COLO829 (cell line): ENCODE data around the gene SPRY4.
"Not testable (repeated sequence)": the region's sequence is repeated elsewhere in the genome, so short reads cannot be mapped to it uniquely, and the experiment has no call there.

Source experiments
- DNase-seq: peaks from one replicate; pipeline ENCODE4 v3.0.0; 2012; ENCODE audit warnings: low spot score

SPRY4 gene

GRCh38 chr5:142334538-142334937, 9.7 kb upstream of the SPRY4 start:
- no peak for DNase-seq

DNA sequence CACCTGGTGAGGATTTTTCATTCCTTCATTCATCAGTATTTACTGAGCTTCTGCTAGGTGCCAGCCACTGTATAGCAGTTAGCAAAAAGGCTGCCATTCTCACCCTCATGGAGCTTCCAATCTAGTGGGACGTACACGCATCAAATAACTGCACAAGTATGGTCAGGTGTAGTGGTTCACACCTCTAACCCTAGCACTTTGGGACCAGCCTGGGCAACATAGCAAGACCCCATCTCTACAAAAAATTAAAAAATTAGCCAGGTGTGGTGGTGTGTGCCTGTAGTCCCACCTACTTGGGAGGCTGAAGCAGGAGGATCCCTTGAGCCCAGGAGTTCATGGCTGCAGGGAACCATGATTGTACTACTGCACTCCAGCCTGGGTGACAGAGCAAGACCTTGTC, 8.9 kb upstream of the SPRY4 start:
- DNase-seq: not testable (repeated sequence)

- DNase-seq: no peak
Observed at GRCh38 chr5:142330444-142330843, 5.6 kb upstream of the SPRY4 start.

DNA sequence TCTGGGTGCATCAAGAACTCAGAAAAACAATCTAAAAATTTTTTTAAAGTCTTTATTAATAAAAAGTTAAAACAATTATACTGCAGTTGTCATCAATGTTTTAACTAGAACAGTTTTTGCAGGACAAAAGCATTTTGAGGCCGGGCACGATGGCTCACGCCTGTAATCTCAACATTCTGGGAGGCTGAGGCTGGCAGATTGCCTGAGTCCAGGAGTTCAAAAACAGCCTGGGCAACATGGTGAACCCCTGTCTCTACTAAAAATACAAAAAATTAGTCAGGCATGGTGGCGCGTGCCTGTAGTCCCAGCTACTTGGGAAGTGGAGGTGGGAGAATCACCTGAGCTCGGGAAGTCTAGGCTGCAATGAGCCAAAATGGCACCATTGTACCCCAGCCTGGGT, 5.2 kb upstream of the SPRY4 start:
- DNase-seq: no peak

DNA sequence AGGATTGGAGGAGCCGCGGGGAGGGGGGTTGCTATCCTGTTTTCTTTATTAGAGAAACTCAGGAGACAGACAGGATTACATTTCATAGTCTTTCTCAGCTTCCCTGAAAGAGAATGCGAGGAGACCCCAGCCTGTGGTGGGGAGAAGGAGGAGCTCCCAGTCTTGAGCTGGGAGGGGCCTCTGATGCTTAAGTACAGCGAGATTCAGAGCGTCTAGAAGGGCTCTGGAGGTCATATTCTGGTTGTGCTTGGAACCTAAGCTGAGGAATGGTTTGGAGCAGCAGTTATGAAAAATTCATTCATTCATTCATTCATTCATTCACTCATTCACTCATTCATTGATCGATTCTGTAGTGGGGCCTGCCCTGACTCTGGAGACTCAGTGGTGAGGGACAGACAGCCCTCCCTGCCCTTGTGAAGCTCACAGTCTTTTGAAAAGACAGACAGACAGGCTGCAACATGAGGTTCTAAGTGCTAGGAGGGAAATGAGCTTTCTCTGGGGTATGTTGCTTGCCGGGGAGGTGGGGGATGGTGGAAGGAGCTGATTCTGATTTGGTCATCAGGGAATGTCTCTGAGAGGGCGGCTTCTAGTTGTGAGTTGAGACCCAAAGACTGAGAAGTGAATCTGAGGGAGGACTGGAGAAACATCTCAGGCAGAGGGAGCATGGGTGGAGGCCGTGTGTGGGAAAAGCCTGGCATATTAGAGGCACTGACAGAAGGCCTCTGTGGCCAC, 2.5 kb upstream of the SPRY4 start:
- DNase-seq: no peak

- DNase-seq: no peak
Observed at GRCh38 chr5:142326480-142326938, 1.7 kb upstream of the SPRY4 start.

DNA sequence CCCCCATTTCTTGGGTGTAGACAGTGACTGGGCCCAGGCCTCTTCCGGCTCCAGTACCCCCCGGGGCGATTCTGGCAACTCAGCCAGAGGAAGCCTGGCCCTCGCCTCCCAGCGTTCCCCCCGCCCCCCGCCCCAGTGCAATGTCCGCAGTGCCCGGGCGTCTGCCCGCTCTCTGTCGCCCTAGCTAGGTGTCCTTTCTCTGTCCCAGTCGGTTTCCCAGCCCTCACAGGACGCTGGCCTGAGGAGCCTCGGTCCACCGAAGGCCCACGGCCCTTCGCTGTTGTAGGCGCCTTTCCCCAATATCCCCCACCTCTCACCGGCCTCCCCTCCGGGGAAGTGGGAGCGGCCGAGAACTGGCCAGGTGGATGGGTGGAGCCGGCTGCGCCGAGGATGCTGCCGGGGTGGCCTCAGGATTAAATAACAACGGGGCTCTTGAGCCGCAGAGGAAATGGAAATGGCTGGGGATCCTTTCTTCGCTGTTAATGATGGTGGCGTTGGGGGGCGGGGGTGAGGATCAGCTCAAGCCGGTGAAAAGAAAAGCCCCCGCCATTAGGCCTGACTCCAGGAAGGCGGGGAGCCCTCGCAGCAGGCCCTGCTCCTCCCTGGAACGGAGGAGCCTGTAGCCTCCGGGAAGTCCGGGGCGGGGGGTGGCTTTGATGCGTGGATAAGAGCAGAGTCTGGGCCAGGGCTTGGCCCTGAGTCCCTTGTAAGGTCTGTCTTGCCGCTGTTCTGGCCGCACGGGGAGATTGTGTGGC, 1.1 kb upstream of the SPRY4 start:
- DNase-seq: peak; percentile 43

GRCh38 chr5:142324136-142324870, 518 bp downstream of the SPRY4 start:
- no peak for DNase-seq

DNA sequence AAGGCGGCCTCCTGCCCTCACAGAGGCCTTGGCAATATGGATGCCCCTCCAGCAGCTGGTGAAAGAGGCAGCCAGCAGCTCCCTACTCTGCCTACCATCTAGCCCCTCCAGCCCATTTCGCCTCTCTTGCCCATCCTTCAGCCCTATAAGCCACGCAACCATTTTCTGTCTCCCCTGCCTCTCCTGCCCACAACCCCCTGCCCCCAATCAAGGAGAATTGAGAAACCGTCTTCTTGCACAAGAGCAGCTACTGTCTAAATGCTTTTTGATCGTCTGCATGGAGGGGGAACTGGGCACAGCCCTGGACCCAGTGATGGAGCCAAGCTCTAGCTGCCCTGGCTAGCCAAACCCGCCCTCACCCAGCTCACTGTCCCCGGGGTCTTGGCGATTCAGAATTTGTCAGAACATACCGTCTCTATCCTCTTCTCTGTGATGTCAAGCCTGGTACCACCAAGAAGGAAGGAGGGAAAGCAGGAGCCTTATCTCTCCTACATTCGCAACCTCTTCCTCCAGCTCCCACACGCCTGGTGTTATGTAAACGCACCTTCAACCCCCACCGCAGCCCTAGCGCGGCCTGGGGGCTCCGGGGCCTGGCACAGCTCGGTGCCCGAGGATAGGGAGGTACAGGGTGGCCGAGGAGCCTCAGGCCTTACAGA, 1.2 kb downstream of the SPRY4 start:
- no peak for DNase-seq

DNA sequence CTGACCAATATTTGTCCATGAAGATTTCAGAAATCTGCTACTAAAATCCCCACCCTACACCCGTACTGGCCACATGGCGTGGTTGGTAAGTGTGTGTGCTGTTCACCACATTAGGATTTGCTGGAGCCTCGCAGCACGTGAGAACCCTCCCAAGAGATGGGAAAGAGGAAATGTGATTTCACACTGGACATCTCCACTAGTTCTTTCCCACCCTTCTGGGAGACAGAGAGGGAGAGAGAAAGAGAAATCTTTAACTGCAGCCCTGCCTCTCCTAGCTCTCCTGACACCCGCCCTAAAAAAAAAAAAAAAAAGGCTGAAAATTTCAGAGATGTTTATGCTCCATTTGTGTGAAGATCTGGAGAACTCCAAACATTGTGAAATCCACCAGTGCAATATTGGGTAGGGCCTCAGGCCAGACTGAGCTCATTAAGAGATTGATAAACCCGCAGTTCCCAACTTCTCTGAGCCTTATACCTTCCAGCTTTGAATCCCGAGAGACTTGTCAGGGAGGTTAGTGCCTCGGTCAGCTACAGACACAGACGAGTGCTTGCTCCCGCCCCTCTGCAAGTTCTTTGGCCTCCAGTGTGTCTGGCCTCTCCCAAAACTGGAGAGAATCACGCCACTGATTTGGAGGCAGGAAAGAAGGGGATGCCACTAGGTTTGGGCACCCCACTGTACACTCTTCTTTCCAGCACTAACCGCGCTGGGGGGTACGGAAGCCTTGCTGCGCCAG, 1.9 kb downstream of the SPRY4 start:
- no peak for DNase-seq

- no peak for DNase-seq
Observed at GRCh38 chr5:142322403-142322746, 2.4 kb downstream of the SPRY4 start.

DNA sequence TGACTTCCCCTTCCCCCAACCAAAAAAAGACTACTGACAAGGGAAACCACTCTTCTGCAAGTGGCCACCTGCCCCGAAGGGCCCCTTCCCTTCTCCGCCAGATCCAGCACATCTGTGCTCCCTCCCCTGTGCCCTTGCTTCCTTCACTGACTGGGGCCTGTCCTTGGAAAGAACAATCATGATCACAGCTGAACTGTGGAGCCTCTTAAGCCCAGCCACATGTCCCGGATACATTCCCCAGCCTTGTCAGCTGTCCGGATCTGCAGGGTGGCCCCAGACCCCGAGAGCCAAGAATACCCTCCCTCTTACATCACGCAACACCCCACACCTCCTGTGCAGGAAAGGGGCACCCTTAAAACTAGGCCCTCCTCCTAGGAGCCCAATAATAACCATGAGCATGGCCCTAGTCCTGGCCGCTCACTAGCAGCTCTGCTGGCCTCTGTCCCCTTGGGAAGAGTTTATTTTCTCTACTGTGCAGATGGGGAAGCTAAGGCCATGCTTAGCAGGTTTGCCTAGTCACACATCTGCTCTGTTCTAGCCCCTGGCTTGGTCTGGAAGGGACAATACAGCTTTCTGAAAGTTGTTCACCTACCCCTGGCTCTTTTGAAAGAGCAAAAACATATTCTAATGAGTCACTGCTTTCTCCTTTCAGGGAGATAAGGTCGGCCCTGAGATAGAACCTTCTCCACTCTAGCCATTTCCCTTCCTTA, 3.8 kb downstream of the SPRY4 start:
- DNase-seq: no peak

GRCh38 chr5:142320430-142320738, 4.4 kb downstream of the SPRY4 start:
- no peak for DNase-seq

DNA sequence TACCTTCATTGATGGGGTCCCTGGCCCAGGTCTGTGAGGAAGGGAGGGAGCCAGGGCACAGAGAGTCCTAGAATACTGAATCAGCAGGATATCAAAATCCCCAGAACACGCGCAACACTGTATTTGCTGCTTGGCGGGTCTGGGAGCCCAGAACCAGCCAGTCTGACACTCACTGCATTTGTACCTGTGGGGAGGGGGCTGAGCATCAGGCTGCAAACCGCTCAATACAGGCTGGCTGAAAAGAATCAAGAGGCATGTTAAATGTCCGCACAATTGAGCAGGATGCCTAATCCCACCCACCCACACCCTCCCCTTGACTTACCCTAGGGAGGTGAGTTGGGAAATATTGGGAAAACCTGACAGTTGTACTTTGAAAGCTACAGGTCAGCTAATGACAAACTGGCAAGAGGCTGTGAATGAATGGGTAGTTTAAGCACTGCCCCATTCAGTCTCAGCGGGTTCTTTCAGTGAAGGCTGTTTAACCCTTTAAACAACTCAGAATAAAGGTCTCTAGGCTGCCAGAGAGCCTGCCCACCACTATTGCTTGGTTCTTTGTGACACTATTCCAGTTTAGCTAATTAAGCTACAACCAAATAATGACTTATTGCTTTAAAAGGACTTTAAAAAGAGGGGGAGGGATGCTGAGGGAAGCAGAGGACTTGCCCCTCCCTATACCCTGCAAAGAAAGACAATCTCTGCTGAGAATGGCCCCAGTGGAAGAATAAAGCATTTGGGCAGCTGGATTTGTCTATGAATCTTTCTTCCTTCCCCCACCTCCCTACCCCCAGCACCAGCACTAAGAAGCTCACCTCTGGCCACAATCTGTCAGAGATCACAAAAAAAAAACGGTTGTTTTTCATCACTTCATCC, 5.0 kb downstream of the SPRY4 start:
- DNase-seq: no peak

DNA sequence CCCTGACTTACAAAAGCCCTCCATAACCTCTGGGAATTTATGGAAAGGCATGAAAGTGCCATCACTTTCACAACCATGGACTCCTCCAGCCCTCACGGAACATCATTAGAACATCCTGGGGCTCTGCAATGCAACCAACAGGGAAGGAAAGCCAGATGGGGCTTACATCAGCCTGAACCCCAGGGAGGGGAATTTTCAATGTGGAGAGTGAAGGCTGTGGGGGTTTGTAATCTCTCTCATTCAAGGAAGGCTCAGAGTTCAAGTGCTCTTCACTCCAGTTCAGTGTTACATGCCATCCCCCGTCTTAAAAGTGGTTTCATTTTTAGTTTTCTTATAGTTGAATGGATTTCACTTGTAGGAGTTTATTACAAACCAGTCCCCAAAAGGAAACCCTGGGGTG, 5.7 kb downstream of the SPRY4 start:
- DNase-seq: no peak

DNA sequence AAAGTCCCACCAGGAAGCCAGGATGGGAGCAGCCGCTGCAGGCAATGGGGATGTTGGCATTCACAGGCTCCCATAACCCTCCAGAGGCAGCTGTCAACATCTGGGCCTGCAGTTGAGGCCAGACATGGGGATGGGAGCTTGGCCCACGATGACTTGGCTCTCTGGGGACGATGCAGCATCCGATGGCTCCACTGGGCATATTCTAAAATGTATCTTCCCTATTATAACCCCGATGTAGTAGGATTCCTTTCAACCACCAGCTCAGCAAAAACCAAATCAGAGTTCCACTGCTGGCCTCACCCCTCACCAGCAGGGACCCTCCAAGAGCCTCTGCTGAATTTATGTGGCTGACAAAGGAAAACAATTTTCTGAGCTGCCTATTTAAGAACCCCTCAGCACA, 7.1 kb downstream of the SPRY4 start:
- DNase-seq: no peak

DNA sequence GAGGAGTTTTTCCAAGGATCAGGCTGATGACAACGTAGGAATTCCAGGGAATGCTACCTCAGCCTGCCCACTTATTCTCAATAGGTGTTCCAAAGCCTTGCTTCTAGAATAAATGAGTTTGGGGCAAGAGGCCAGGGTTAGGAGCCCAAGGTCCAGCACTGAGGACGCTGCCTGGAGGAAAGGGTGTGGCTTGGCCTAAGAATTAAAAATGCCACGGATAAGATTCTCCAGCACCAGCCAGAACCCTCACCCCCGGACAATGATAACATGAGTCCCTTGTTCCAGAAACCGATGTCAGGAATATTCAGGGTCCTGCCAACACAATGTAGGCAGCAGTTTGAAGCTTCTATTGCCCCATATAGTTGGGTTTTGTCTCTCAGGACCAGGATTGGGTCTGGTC, 7.6 kb downstream of the SPRY4 start:
- no peak for DNase-seq

- no peak for DNase-seq
Observed at GRCh38 chr5:142316681-142317080, 8.1 kb downstream of the SPRY4 start.

DNA sequence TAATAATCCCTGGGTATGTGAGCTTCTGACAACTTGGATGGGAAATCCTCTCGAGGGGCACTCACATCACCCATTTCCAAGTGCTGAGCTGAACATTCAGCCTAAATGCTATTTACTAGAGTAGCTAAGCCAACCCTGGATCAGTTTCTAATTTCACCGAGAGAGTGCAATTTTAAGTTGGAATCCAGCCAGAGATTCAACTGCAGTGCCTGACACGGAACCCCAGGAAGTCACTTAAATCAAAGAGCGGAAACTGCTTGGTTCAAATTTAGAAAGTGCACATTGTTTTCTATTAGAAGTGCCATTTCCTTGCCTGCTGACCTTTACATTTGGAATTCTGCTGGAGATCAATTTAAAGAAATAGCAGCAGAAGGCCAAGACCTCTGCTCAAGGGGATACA, 8.8 kb downstream of the SPRY4 start:
- peak; percentile 22 for DNase-seq
